Activated T-helper 1 cell treated with anti-CD3 and anti-CD28 coated beads, Interleukin-12 subunit alpha, Interleukin-12 subunit beta, Interleukin-2, Interleukin-4 antibody, amounts not matched to agents 30 ng/mL and 10 ng/mL and 1 ng/mL, durations not matched to agents 14 hours and 24 hours and 36 hours (primary cell): ENCODE measurements around the gene MYO18A. TPM values are rescaled to one million over a fixed set of nuclear protein-coding genes. Genes with fewer than 3 reads are reported as not detected.

Experiments used
- DNase-seq: peaks from one replicate; pipeline ENCODE4 v3.0.0; 2021; ENCODE audit warnings: low spot score
- H3K27ac Mint-ChIP-seq: one replicate; pipeline ENCODE4 v1.8.0; 2021; ENCODE audit warnings: mild to moderate bottlenecking, mixed read lengths
- H3K27me3 Mint-ChIP-seq: one replicate; pipeline ENCODE4 v1.8.0; 2022; ENCODE audit warnings: mild to moderate bottlenecking, moderate library complexity, mixed read lengths; ENCODE audit not compliant: insufficient read depth
- H3K36me3 Mint-ChIP-seq: one replicate; pipeline ENCODE4 v1.8.0; 2021; ENCODE audit warnings: low read depth, mixed read lengths
- H3K4me1 Mint-ChIP-seq: one replicate; pipeline ENCODE4 v1.8.0; 2021; ENCODE audit warnings: low read depth, mixed read lengths
- H3K4me3 Mint-ChIP-seq: one replicate; pipeline ENCODE4 v1.8.0; 2021; ENCODE audit warnings: mild to moderate bottlenecking, moderate library complexity, mixed read lengths
- H3K9me3 Mint-ChIP-seq: one replicate; pipeline ENCODE4 v1.8.0; 2021; ENCODE audit warnings: mixed read lengths
- intact Hi-C: fragments of 100-400 bp; cut with micrococcal nuclease; formaldehyde crosslinking; loops from one replicate; pipeline ENCODE4 v1.15.1; 2024
- total RNA-seq: library from RNA; stranded (reverse); gene quantifications from 2 replicates; pipeline ENCODE4 v1.2.3, GENCODE V29; 2022

The MYO18A gene
- total RNA-seq, 1 donor from 2014 or later = 40.5 TPM

GRCh38 chr17:29107933-29108822, 72.0 kb downstream of the MYO18A start:
- Mint-ChIP-seq H3K27me3 (no peaks in the 10 kb centered on the region), H3K9me3 (no peaks in the 10 kb centered on the region), H3K4me3 (no peak overlapping the region), H3K27ac (no peak overlapping the region), H3K4me1 (no peaks in the 10 kb centered on the region), H3K36me3 (peaks cover 33% of the 10 kb centered on the region)
- no peak for DNase-seq
- intact Hi-C loops = no loop called here

DNA sequence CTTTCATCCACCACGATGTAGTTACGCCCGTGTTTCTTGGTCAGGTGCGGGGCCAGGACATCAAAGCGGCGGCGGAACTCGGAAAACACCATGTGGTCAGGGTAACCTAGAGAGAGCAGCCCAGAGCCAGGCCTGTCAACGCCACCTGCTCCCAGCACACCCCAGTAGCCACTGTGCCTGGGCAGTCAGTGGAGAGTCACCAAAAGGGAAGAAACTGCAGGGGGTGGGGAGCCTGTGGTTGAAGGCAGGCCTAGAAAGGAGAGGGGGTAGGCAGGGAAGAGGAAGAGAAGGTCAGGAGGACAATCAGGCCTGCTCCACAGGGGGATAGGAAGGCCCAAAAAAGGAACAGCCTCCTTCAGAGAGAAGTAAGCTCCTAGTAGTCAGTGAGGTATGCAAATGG, 73.1 kb downstream of the MYO18A start:
- H3K9me3 Mint-ChIP-seq = no peaks in the 10 kb centered on the region
- H3K4me1 Mint-ChIP-seq = no peaks in the 10 kb centered on the region
- H3K4me3 Mint-ChIP-seq = no peak overlapping the region
- intact Hi-C loops = no loop called here
- no peak overlapping the region for H3K27ac Mint-ChIP-seq
- no peak for DNase-seq
- peaks cover 30% of the 10 kb centered on the region for H3K36me3 Mint-ChIP-seq
- H3K27me3 Mint-ChIP-seq = no peaks in the 10 kb centered on the region

DNA sequence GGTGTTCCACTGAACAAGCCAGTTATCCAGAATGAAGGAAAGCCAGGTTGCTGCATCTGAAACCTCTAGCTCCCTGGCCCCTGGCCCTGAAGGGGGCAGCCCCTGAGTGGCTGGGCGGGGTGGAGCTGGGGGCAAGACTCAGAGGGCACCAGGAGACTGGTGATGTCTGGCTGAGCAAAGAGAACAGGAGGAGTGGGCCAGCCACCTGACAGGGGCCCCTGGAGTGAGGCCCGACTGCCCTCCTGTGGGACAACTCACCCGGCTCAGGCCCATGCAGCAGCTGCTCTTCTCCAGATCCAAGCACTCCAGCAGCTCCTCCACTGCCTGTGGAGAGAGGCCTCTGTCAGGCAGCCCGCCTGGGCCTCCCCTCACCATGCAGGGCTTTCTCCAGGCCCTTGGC, 76.9 kb downstream of the MYO18A start:
- intact Hi-C loops = no loop called here
- H3K36me3 Mint-ChIP-seq = peaks cover 25% of the 10 kb centered on the region
- no peak for DNase-seq
- no peak overlapping the region for H3K4me3 Mint-ChIP-seq
- no peaks in the 10 kb centered on the region for H3K4me1 Mint-ChIP-seq
- H3K27ac Mint-ChIP-seq = no peak overlapping the region
- H3K9me3 Mint-ChIP-seq = no peaks in the 10 kb centered on the region
- H3K27me3 Mint-ChIP-seq = no peaks in the 10 kb centered on the region

GRCh38 chr17:29102741-29103181, 77.4 kb downstream of the MYO18A start:
- Mint-ChIP-seq H3K4me1 (no peaks in the 10 kb centered on the region), H3K9me3 (no peaks in the 10 kb centered on the region), H3K27ac (no peak overlapping the region), H3K4me3 (no peak overlapping the region), H3K27me3 (no peaks in the 10 kb centered on the region), H3K36me3 (peaks cover 24% of the 10 kb centered on the region)
- DNase-seq = no peak
- intact Hi-C loops = no loop called here

GRCh38 chr17:29102046-29102445, 78.2 kb downstream of the MYO18A start:
- Mint-ChIP-seq H3K36me3 (peaks cover 24% of the 10 kb centered on the region), H3K27me3 (no peaks in the 10 kb centered on the region), H3K4me3 (no peak overlapping the region), H3K27ac (no peak overlapping the region), H3K9me3 (no peaks in the 10 kb centered on the region), H3K4me1 (no peaks in the 10 kb centered on the region)
- intact Hi-C loops = no loop called here
- no peak for DNase-seq

DNA sequence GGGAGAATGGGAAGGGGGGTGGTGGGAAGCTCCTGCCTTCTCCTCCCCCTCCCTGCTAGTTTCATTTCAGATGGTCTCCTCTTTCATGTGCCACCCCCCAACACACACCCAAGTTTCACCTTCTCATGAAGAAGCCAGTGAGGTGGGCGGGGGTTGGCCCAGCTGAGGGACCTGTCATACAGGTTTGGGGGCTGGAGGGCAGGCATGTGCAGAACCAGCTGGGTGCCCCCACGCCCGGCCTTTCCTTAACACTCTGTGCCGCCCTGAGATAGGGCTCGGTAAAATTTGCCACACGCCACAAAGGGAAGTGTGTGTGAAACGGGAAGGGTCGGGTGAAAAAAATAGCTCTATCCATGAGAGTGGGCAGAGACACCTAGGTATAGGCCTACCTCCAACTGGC, 79.9 kb downstream of the MYO18A start:
- no peaks in the 10 kb centered on the region for H3K4me1 Mint-ChIP-seq
- H3K4me3 Mint-ChIP-seq = no peak overlapping the region
- H3K27ac Mint-ChIP-seq = no peak overlapping the region
- H3K36me3 Mint-ChIP-seq = peaks cover 20% of the 10 kb centered on the region
- DNase-seq = no peak
- intact Hi-C loops = no loop called here
- H3K9me3 Mint-ChIP-seq = no peaks in the 10 kb centered on the region
- no peaks in the 10 kb centered on the region for H3K27me3 Mint-ChIP-seq

GRCh38 chr17:29099527-29099926, 80.7 kb downstream of the MYO18A start:
- Mint-ChIP-seq H3K4me3 (no peak overlapping the region), H3K27me3 (no peaks in the 10 kb centered on the region), H3K27ac (no peak overlapping the region), H3K4me1 (no peaks in the 10 kb centered on the region), H3K36me3 (peaks cover 18% of the 10 kb centered on the region), H3K9me3 (no peaks in the 10 kb centered on the region)
- DNase-seq = no peak
- intact Hi-C loops = no loop called here

DNA sequence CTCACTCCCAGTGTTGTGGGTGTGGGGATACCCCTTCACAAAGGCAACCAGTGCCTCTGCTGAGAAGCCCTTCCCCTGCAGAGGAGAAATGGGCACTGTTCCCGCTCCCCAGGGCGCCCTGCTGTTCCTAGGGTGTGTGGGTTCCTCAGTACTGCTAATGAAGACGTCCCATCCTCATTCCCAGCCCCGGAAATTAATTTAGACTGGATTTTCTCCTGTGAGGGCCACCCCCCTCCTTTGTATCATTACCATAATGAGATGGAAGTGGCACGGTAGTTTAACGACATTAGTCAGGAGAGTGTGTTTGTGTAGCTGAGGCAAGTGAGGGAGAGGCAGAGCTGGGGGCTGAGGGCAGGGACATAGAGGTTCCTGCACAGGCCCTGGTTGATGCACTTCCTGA, 84.1 kb downstream of the MYO18A start:
- Mint-ChIP-seq H3K9me3 (no peaks in the 10 kb centered on the region), H3K4me3 (no peak overlapping the region), H3K27me3 (no peaks in the 10 kb centered on the region), H3K27ac (no peak overlapping the region), H3K4me1 (no peaks in the 10 kb centered on the region), H3K36me3 (peaks cover 13% of the 10 kb centered on the region)
- intact Hi-C loops = no loop called here
- DNase-seq = no peak

GRCh38 chr17:29095439-29095838, 84.8 kb downstream of the MYO18A start:
- no peaks in the 10 kb centered on the region for H3K27me3 Mint-ChIP-seq
- H3K27ac Mint-ChIP-seq = no peak overlapping the region
- no peaks in the 10 kb centered on the region for H3K9me3 Mint-ChIP-seq
- no peak overlapping the region for H3K4me3 Mint-ChIP-seq
- no peak for DNase-seq
- intact Hi-C loops = no loop called here
- no peaks in the 10 kb centered on the region for H3K4me1 Mint-ChIP-seq
- peaks cover 16% of the 10 kb centered on the region for H3K36me3 Mint-ChIP-seq

DNA sequence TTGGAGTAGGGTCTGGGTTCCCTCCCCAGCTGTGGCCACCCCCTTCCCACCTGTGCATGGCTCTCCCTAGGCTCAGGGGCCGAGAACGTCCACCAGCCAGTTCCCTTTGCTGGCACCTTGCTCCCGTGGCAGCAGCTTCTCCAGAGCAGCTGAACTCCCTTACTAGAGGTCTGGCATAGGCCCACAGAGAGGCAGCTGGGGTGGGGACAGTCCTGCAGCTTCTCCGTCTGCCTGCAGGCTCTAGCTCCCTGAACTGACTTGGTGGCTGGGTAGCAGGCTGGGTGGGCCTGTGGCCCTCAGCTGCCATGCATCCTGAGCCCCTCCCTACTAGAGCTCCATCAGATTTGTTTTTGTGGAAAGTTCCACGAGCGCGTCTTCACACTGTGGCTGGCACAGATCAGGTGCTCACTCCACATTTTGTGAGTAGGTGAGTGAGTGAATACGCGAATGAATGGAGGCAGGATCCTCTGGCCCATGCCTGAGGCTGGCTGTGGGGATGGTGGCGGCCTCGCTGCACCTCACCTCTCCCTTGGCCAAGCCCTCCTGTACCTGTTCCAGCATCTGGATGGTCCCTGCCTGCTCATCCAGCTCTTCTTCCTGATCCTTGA, 86.0 kb downstream of the MYO18A start:
- DNase-seq = no peak
- H3K27me3 Mint-ChIP-seq = no peaks in the 10 kb centered on the region
- no peaks in the 10 kb centered on the region for H3K9me3 Mint-ChIP-seq
- H3K4me3 Mint-ChIP-seq = no peak overlapping the region
- no peaks in the 10 kb centered on the region for H3K4me1 Mint-ChIP-seq
- no peak overlapping the region for H3K27ac Mint-ChIP-seq
- intact Hi-C loops = no loop called here
- H3K36me3 Mint-ChIP-seq = peaks cover 16% of the 10 kb centered on the region

DNA sequence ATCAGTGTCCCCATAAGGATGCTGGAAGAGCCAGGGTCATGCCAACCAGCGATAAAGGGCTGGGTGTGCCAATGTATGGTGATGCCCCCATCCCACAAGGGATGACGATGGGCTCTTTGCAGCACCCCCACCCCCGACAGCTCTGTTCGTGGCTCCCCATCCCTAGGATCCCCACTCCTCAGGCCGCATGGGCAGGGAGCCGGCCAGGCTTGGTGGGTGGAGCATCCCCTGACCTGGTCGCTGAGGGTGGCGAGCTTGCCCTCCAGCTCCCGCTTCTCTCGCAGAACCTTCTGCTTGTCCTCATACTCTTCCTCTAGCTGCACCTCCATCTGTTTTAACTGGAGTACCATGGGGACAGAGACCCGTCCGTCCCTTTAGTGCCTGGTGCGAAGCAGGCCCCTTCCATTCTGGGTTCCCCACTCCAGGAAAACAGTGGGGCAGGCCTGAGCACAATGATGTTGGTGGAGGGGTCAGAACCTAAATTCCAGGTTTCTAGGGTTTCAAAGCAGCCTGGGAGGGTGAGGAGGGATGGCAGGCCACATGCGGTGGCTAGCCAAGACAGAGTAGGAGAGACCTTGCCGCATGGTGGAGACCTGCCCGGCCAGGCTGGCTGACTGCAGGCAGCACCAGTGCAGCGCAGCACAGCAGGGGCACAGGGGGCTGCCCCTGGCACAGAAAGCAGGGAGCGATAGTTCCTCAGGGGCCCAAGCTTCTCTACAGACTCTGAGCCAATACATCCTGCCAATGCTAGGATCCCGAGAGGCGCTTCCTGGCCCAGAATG, 86.9 kb downstream of the MYO18A start:
- Mint-ChIP-seq H3K4me1 (no peaks in the 10 kb centered on the region), H3K9me3 (no peaks in the 10 kb centered on the region), H3K27me3 (no peaks in the 10 kb centered on the region), H3K27ac (no peak overlapping the region), H3K36me3 (peaks cover 21% of the 10 kb centered on the region), H3K4me3 (no peak overlapping the region)
- intact Hi-C loops = no loop called here
- no peak for DNase-seq

DNA sequence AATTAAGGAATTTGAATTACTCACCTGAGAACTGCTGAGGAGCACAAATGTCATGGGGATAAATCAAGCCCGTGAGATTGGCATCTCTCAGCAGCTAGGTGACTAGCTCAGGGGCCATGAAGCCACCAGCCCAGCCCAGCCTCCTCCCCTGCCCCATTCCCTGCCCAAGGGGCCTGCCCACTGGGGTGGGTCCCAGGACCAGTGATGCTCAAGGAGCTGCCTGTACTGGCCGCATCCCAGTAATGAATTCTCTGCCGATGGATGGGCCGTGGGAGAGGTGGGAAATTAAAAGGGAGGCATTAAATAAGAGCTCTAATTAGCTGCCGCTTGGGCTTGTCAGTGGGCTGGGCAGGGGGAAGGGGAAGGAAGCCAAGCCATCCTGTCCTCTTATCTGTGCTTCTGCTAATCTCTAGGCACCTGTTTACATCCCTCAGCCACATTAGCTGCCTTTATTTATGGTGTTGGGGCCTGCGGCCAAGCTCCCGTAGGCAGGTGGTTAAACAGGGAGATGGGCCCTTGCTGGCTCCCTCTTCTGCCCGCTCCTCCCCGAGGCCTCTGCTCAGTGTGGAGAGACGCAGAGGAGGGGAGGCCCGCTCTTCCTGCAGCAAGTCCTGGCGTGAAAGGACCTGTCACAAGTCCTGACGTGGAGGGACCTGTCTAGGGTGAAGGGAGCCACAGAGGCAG, 88.5 kb downstream of the MYO18A start:
- Mint-ChIP-seq H3K9me3 (no peaks in the 10 kb centered on the region), H3K27me3 (no peaks in the 10 kb centered on the region), H3K27ac (no peak overlapping the region), H3K4me3 (no peak overlapping the region), H3K4me1 (no peaks in the 10 kb centered on the region), H3K36me3 (peaks cover 29% of the 10 kb centered on the region)
- DNase-seq = no peak
- intact Hi-C loops = no loop called here
